Chondrocyte (in vitro differentiated cells): ENCODE results near the gene SLC16A3. TPM values are rescaled to one million over a fixed set of nuclear protein-coding genes. Genes with fewer than 3 reads are reported as not detected.
A peak's percentile ranks its signal among the peaks of the same experiment; 100 is the strongest.

ENCODE experiments used
- DNase-seq: peaks from one replicate; pipeline ENCODE4 v3.0.0; 2021; ENCODE audit warnings: mixed read lengths, low spot score
- H3K27ac Mint-ChIP-seq: one replicate; pipeline ENCODE4 v1.8.0; 2021; ENCODE audit warnings: mild to moderate bottlenecking, moderate library complexity, mixed read lengths; ENCODE audit not compliant: unreplicated experiment
- H3K27me3 Mint-ChIP-seq: 2 replicates; pipeline ENCODE4 v1.8.0; 2021; ENCODE audit warnings: low read depth, mixed read lengths
- H3K36me3 Mint-ChIP-seq: 2 replicates; pipeline ENCODE4 v1.8.0; 2021; ENCODE audit warnings: low read depth, mixed read lengths
- H3K4me1 Mint-ChIP-seq: 2 replicates; pipeline ENCODE4 v1.8.0; 2021; ENCODE audit warnings: low read depth, mild to moderate bottlenecking, mixed read lengths
- H3K4me3 Mint-ChIP-seq: one replicate; pipeline ENCODE4 v1.8.0; 2021; ENCODE audit warnings: mild to moderate bottlenecking, moderate library complexity, mixed read lengths; ENCODE audit not compliant: unreplicated experiment
- H3K9me3 Mint-ChIP-seq: 2 replicates; pipeline ENCODE4 v1.8.0; 2021; ENCODE audit warnings: low read depth, mixed read lengths
- CTCF ChIP-seq: fragments of 200-600 bp; sonication (generic); IDR thresholded peaks from 2 replicates; pipeline ENCODE4 v1.5.0; 2021; ENCODE audit warnings: antibody characterized with exemption, mild to moderate bottlenecking, moderate library complexity
- total RNA-seq: library from RNA; stranded (reverse); gene quantifications from 3 replicates; pipeline ENCODE4 v1.2.1, GENCODE V29; 2021

SLC16A3 gene
- total RNA-seq, 1 donor from 2014 or later = 189 TPM

- Mint-ChIP-seq H3K9me3 (no peaks in the 10 kb centered on the region), H3K4me3 (no peak overlapping the region), H3K27ac (peak overlapping the region; percentile 39), H3K27me3 (no peaks in the 10 kb centered on the region), H3K36me3 (peaks cover 30% of the 10 kb centered on the region), H3K4me1 (peaks cover 75% of the 10 kb centered on the region)
- DNase-seq = no peak
- TF ChIP-seq CTCF = no peak
Observed at GRCh38 chr17:82243648-82244412, 15.0 kb downstream of the SLC16A3 start.

- peak overlapping the region; percentile 49 for H3K27ac Mint-ChIP-seq
- H3K27me3 Mint-ChIP-seq = no peaks in the 10 kb centered on the region
- H3K4me1 Mint-ChIP-seq = peaks cover 69% of the 10 kb centered on the region
- no peaks in the 10 kb centered on the region for H3K9me3 Mint-ChIP-seq
- H3K4me3 Mint-ChIP-seq = no peak overlapping the region
- TF ChIP-seq CTCF = peak; percentile 79
- peak; percentile 87 for DNase-seq
- peaks cover 32% of the 10 kb centered on the region for H3K36me3 Mint-ChIP-seq
Observed at GRCh38 chr17:82244413-82245133, 15.7 kb downstream of the SLC16A3 start.

- Mint-ChIP-seq H3K27ac (no peak overlapping the region), H3K27me3 (no peaks in the 10 kb centered on the region)
Observed at GRCh38 chr17:82245134-82246039, 16.5 kb downstream of the SLC16A3 start.

GRCh38 chr17:82246040-82246364 is 17.2 kb downstream of the SLC16A3 start:
- H3K36me3 Mint-ChIP-seq = peaks cover 32% of the 10 kb centered on the region

More at GRCh38 chr17:82245134-82246039, 16.5 kb downstream of the SLC16A3 start:
- no peaks in the 10 kb centered on the region for H3K9me3 Mint-ChIP-seq
- peak; percentile 92 for DNase-seq
- no peak for TF ChIP-seq CTCF
- H3K4me3 Mint-ChIP-seq = no peak overlapping the region
- peaks cover 32% of the 10 kb centered on the region for H3K36me3 Mint-ChIP-seq
- peaks cover 61% of the 10 kb centered on the region for H3K4me1 Mint-ChIP-seq

More at GRCh38 chr17:82246040-82246364, 17.2 kb downstream of the SLC16A3 start:
- H3K27ac Mint-ChIP-seq = peak overlapping the region; percentile 86
- H3K4me1 Mint-ChIP-seq = peaks cover 55% of the 10 kb centered on the region
- H3K4me3 Mint-ChIP-seq = no peak overlapping the region
- no peaks in the 10 kb centered on the region for H3K27me3 Mint-ChIP-seq
- no peaks in the 10 kb centered on the region for H3K9me3 Mint-ChIP-seq
- no peak for DNase-seq
- TF ChIP-seq CTCF = no peak
